ENCODE data around the gene GALNT6.
A peak's percentile ranks its signal among the peaks of the same experiment; 100 is the strongest.

The GALNT6 gene

GRCh38 chr12:51401486-51401885, 10.3 kb upstream of the GALNT6 start:
- Mint-ChIP-seq H3K9me3 (no peaks in the 10 kb centered on the region), H3K27ac (no peak overlapping the region), H3K27me3 (no peaks in the 10 kb centered on the region), H3K4me3 (no peak overlapping the region), H3K36me3 (ENCODE audit: insufficient read depth) (no peaks in the 10 kb centered on the region), H3K4me1 (ENCODE audit: low read depth in 2 of 2) (peaks cover 0 to 5% of the 10 kb centered on the region in 2 donors)
- no peak for DNase-seq
- no peak for ATAC-seq (replicated peaks)

- Mint-ChIP-seq H3K27me3 (no peaks in the 10 kb centered on the region), H3K36me3 (ENCODE audit: insufficient read depth) (no peaks in the 10 kb centered on the region), H3K4me3 (no peak overlapping the region), H3K9me3 (no peaks in the 10 kb centered on the region), H3K27ac (no peak overlapping the region), H3K4me1 (ENCODE audit: low read depth in 2 of 2) (peaks cover 3 to 8% of the 10 kb centered on the region in 2 donors)
- DNase-seq (no peak), ATAC-seq (replicated peaks) (no peak)
These were observed 9.8 kb upstream of the GALNT6 start for GRCh38 chr12:51401020-51401419.

- DNase-seq (no peak), ATAC-seq (replicated peaks) (no peak)
- Mint-ChIP-seq H3K27ac (no peak overlapping the region), H3K9me3 (no peaks in the 10 kb centered on the region), H3K27me3 (no peaks in the 10 kb centered on the region), H3K36me3 (ENCODE audit: insufficient read depth) (peaks cover under 1% of the 10 kb centered on the region), H3K4me1 (ENCODE audit: low read depth in 2 of 2) (peaks cover 14 to 15% of the 10 kb centered on the region in 2 donors), H3K4me3 (no peak overlapping the region)
These were observed 8.7 kb upstream of the GALNT6 start for GRCh38 chr12:51399891-51400290.

DNA sequence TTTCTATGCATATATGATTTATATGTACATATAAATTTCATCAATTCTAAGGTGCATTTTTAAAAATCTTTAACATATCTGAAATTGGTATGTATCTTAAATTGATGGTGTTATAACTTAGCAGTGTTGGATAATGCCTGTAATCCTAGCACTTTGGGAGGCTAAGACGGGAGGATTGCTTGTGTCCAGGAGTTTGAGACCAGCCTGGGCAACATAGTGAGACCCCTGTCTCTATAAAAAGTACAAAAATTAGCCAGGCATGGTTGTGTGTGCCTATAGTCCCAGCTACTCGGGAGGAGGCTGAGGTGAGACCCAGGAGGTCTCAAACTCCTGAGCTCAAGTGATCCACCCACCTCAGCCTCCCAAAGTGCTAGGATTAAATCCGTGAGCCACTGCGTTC, 6.5 kb upstream of the GALNT6 start:
- Mint-ChIP-seq H3K4me1 (ENCODE audit: low read depth in 2 of 2) (peaks cover 30 to 36% of the 10 kb centered on the region in 2 donors), H3K9me3 (no peaks in the 10 kb centered on the region)

DNA sequence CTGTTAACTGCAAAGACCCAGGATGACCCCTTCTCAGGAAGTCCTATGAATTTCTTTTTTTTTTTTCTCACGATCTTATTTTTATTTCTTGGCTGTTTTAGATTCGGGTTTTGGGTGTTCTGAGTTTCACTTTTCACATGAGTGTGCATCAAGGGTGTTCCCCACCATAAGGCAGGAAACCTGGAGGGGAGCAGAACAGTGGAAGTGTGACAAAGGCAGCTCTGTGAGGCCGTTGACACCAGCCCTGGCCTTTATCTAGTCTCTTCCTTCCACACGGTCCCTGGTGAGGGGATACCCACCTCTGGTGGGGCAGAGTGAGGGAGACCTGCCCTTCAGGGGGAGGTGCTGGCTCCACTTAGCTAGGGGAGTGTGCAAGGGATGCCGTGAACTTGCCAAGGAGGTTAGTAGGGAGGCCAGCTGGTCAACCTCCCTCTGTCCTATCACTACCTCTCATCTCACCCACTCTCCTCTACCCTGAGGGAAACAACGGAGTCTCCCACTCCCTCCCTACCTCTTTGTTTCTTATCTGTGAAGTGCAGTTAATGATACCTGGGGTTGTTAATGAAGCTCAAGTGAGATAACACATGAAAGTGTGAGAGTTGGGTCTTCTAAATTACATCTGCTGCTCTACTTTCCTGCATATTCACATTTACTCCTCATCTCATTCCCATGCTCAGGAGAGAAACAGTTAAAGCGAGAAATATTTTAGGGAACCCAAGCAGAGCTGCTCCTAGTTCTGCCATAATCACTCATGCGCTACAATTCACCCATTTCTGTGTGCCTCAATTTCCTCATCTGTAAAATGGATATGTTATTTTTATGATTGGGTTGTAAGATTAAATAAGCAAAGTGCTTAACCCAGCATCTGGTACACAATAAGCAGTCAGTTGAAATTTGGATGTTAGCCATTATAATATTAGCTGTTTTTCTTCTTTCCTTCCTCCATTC, 4.4 kb upstream of the GALNT6 start:
- DNase-seq (peak in 1 of 3 experiments; percentile 17), ATAC-seq (replicated peaks) (peak; percentile 18)
- H3K4me3 Mint-ChIP-seq: peak overlapping the region; percentile 95 to 100
- no peaks in the 10 kb centered on the region for H3K9me3 Mint-ChIP-seq
- H3K27me3 Mint-ChIP-seq: no peaks in the 10 kb centered on the region
- H3K36me3 Mint-ChIP-seq (ENCODE audit: insufficient read depth): peaks cover 3% of the 10 kb centered on the region
- peak overlapping the region; percentile 93 to 97 for H3K27ac Mint-ChIP-seq
- H3K4me1 Mint-ChIP-seq (ENCODE audit: low read depth in 2 of 2): peaks cover 41 to 46% of the 10 kb centered on the region in 2 donors

More for the DNA sequence above, 6.5 kb upstream of the GALNT6 start:
- DNase-seq (no peak), ATAC-seq (replicated peaks) (no peak)
- Mint-ChIP-seq H3K27ac (no peak overlapping the region), H3K4me3 (no peak overlapping the region), H3K27me3 (no peaks in the 10 kb centered on the region), H3K36me3 (ENCODE audit: insufficient read depth) (peaks cover 3% of the 10 kb centered on the region)

DNA sequence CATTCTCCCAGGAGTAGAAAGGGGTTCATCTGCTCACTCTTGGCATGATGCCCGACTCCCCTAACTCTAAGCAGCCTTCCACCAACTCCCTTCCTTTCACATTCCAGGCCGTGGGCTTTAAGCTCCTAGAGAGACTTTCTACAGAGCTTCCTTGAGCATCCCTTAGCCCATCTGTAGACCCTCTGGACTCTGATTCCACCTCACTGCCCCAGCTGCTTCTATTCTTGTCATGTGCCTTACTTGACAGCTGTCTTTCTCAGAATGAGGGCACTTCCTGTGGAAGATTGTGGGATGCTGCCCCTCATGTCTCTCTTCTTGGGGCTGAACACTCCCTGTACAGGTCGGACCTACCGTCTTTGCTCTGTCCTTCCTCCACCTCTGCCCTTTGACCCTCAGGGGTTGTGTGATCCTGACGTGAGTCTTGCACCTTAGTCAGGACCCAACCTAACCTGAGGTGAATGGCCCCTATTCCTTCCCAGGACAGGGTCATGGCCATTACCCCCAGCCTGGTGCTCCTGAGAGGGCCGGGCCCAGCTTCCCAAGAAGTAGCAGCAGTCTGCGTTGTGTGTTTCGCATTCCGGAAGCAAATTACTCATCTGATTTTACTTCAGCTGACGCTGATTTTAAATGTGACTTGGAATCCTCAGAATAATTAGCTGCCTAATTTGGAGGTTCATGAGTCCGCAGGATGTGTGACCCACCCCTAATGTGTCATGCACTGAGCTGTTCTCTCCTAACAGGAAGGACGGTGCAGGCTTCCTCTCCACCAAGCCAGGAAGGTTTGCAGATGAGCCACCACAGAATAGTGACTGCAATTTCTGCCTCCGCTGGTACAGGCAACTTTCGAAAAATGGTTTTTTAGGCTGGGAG, 2.7 kb upstream of the GALNT6 start:
- DNase-seq: peak; percentile 33 to 41 (median 35)

GRCh38 chr12:51392556-51393237, 1.5 kb upstream of the GALNT6 start:
- ATAC-seq (replicated peaks) (no peak), DNase-seq (no peak)
- H3K4me3 Mint-ChIP-seq: peak overlapping the region; percentile 95 to 100
- peaks cover 3% of the 10 kb centered on the region for H3K36me3 Mint-ChIP-seq (ENCODE audit: insufficient read depth)
- peak overlapping the region; percentile 93 to 97 for H3K27ac Mint-ChIP-seq
- H3K9me3 Mint-ChIP-seq: no peaks in the 10 kb centered on the region
- no peaks in the 10 kb centered on the region for H3K27me3 Mint-ChIP-seq
- peaks cover 66% of the 10 kb centered on the region in 2 donors for H3K4me1 Mint-ChIP-seq (ENCODE audit: low read depth in 2 of 2)

More for the DNA sequence above, 2.7 kb upstream of the GALNT6 start:
- H3K4me1 Mint-ChIP-seq (ENCODE audit: low read depth in 2 of 2): peaks cover 56% of the 10 kb centered on the region in 2 donors
- H3K27me3 Mint-ChIP-seq: no peaks in the 10 kb centered on the region
- H3K27ac Mint-ChIP-seq: peak overlapping the region; percentile 93 to 97
- H3K36me3 Mint-ChIP-seq (ENCODE audit: insufficient read depth): peaks cover 3% of the 10 kb centered on the region
- no peaks in the 10 kb centered on the region for H3K9me3 Mint-ChIP-seq
- H3K4me3 Mint-ChIP-seq: peak overlapping the region; percentile 95 to 100
- ATAC-seq (replicated peaks): peak; percentile 63

DNA sequence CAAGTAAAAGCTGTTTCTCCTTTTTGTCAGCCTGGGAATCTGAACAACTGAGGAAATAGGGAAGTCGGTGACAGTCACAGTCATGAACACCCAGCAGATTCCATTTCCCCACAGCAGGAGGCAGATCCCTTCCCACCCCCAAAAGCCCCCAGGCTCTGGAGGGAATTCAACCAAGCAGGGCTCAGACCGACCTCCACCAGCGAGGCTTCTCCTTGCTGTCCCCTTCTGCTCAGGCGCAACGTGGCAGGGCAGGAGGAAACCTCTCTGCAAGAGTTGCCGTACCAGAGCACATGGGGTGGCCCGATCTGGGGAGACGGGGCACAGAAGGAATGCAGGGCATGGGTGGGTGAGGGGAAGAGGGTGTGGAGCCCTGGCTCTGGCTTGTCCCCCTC, 319 bp downstream of the GALNT6 start:
- Mint-ChIP-seq H3K36me3 (ENCODE audit: insufficient read depth) (peaks cover 3% of the 10 kb centered on the region), H3K4me1 (ENCODE audit: low read depth in 2 of 2) (peaks cover 68 to 69% of the 10 kb centered on the region in 2 donors), H3K27ac (peak overlapping the region; percentile 93 to 97), H3K27me3 (no peaks in the 10 kb centered on the region), H3K4me3 (peak overlapping the region; percentile 95 to 100), H3K9me3 (no peaks in the 10 kb centered on the region)
- ATAC-seq (replicated peaks): peak; percentile 7
- DNase-seq: peak in 1 of 3 experiments; percentile 21

- Mint-ChIP-seq H3K9me3 (no peaks in the 10 kb centered on the region), H3K27ac (peak overlapping the region; percentile 93 to 97), H3K36me3 (ENCODE audit: insufficient read depth) (peaks cover 3% of the 10 kb centered on the region), H3K4me3 (peak overlapping the region; percentile 95 to 100), H3K27me3 (no peaks in the 10 kb centered on the region), H3K4me1 (ENCODE audit: low read depth in 2 of 2) (peaks cover 63 to 65% of the 10 kb centered on the region in 2 donors)
- ATAC-seq (replicated peaks): no peak
- DNase-seq: no peak
These were observed 749 bp downstream of the GALNT6 start for GRCh38 chr12:51390457-51390856.

- Mint-ChIP-seq H3K4me1 (ENCODE audit: low read depth in 2 of 2) (peaks cover 53 to 58% of the 10 kb centered on the region in 2 donors), H3K27ac (peak overlapping the region; percentile 93 to 97), H3K27me3 (no peaks in the 10 kb centered on the region), H3K36me3 (ENCODE audit: insufficient read depth) (no peaks in the 10 kb centered on the region), H3K9me3 (no peaks in the 10 kb centered on the region), H3K4me3 (peak overlapping the region in 1 of 2 donors; percentile 100)
- ATAC-seq (replicated peaks) (peak; percentile 4), DNase-seq (no peak)
These were observed 1.8 kb downstream of the GALNT6 start for GRCh38 chr12:51389302-51389999.

GRCh38 chr12:51388846-51389245, 2.4 kb downstream of the GALNT6 start:
- H3K4me1 Mint-ChIP-seq (ENCODE audit: low read depth in 2 of 2): peaks cover 52% of the 10 kb centered on the region in 2 donors
- H3K36me3 Mint-ChIP-seq (ENCODE audit: insufficient read depth): no peaks in the 10 kb centered on the region
- ATAC-seq (replicated peaks): no peak
- DNase-seq: no peak
- peak overlapping the region; percentile 69 to 93 for H3K27ac Mint-ChIP-seq
- H3K9me3 Mint-ChIP-seq: no peaks in the 10 kb centered on the region
- no peaks in the 10 kb centered on the region for H3K27me3 Mint-ChIP-seq
- H3K4me3 Mint-ChIP-seq: no peak overlapping the region

GRCh38 chr12:51388069-51388799, 3.0 kb downstream of the GALNT6 start:
- Mint-ChIP-seq H3K36me3 (ENCODE audit: insufficient read depth) (no peaks in the 10 kb centered on the region), H3K27me3 (no peaks in the 10 kb centered on the region), H3K27ac (peak overlapping the region; percentile 69 to 87), H3K4me3 (no peak overlapping the region), H3K4me1 (ENCODE audit: low read depth in 2 of 2) (peaks cover 46 to 50% of the 10 kb centered on the region in 2 donors), H3K9me3 (no peaks in the 10 kb centered on the region)
- DNase-seq (no peak), ATAC-seq (replicated peaks) (no peak)
